Hepatic stellate cell (primary cell): ENCODE results near the gene TRPM8.

Experiments
- DNase-seq: peaks from one replicate; pipeline ENCODE4 v3.0.0; 2011; ENCODE audit warnings: low spot score

The TRPM8 gene

GRCh38 chr2:234048049-234048448, 130.9 kb downstream of the TRPM8 start:
- DNase-seq, result no peak

DNA sequence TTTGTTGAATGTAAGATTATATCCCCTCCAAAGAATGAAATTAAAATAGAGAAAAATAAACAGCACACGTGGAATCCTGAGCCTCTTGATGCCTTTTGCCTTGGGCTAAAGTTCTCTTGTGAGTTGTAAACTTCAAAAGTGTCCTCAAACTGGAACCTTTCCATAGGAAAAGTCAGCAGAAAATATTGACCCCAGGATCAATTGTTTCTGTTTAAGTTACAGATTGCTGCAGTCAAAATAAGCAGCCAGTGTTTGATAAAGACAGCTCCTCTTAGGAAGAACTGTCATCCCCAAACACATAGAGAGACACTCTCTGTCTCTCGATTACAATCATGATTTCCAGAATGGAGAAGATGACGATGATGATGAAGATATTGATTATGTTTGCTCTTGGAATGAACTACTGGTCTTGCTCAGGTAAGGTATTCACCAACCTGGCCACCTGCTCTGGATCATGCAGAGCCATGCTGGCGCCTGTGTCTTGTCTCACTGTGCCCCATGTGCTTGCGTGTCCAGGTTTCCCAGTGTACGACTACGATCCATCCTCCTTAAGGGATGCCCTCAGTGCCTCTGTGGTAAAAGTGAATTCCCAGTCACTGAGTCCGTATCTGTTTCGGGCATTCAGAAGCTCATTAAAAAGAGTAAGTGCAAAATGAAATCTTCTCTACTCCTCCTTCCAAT, 133.4 kb downstream of the TRPM8 start, which contains the start of gene SPP2:
Gene SPP2, plus strand, starts transcription at position 248 of the 681 bp plus-strand sequence. Its CDS starts 85 bp downstream, at position 333.
- no peak for DNase-seq

- DNase-seq, result no peak
Observed at GRCh38 chr2:234051374-234052070, 134.3 kb downstream of the TRPM8 start.

DNA sequence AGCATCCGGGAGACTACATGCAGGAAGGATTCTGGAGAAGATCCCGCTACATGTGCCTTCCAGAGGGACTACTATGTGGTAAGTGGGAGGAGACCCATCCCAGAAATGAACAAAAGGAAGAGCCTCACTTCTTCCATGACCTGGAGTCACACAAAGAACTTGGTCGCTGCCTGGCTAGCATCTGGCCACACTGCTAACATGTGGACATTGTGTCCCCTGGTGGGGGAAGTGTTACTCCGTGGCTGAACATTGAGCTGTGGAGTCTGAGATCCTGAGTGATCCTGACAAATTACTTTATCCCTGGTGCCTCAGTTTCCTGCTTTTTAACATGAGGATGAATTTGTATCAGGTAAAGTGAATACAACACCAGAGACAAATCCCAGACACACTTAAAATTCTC, 141.7 kb downstream of the TRPM8 start:
- no peak for DNase-seq

DNA sequence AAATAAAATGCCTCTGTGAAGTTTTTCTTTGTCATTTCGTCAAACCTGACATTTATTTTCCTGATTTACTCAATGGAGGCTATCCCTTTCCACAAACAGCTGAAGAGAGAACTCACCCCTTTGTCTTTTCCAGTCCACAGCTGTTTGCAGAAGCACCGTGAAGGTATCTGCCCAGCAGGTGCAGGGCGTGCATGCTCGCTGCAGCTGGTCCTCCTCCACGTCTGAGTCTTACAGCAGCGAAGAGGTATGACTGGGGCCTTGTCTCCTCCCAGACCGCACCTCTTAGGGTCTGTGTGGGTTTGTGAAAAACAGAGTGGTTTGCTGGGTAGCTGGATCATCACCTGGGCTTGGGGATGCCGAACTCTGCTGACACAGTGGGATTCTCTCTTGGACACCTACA, 143.1 kb downstream of the TRPM8 start:
- no peak for DNase-seq

- DNase-seq, result no peak
Observed at GRCh38 chr2:234061624-234062257, 144.6 kb downstream of the TRPM8 start.

- no peak for DNase-seq
Observed at GRCh38 chr2:234066587-234066986, 149.4 kb downstream of the TRPM8 start.
